BE2C (cell line): Measurements from ENCODE around the gene CLEC16A.

ENCODE experiments used
- DNase-seq: peaks from one replicate; pipeline ENCODE4 v3.0.0-alpha.2; 2020
- H3K27me3 ChIP-seq: fragments of 250-450 bp; sonication (Bioruptor Pico); 2 replicates; pipeline ENCODE4 v1.5.1; 2020; ENCODE audit warnings: mild to moderate bottlenecking
- H3K36me3 ChIP-seq: fragments of 250-450 bp; sonication (Bioruptor Pico); 2 replicates; pipeline ENCODE4 v1.5.1; 2020; ENCODE audit warnings: mild to moderate bottlenecking
- H3K4me1 ChIP-seq: fragments of 250-450 bp; sonication (Bioruptor Pico); 2 replicates; pipeline ENCODE4 v1.5.1; 2020
- H3K4me3 ChIP-seq: 2 replicates; pipeline ENCODE4 v1.5.1; 2011; ENCODE audit warnings: low read depth, low read length
- H3K9me3 ChIP-seq: fragments of 250-450 bp; sonication (Bioruptor Pico); 2 replicates; pipeline ENCODE4 v1.5.1; 2020
- TF ChIP-seq, protein P1 (sequence below): IDR thresholded peaks from 2 replicates; pipeline ENCODE4 v1.5.1; 2012; ENCODE audit warnings: mild to moderate bottlenecking, low read depth, low read length

Gene CLEC16A

DNA sequence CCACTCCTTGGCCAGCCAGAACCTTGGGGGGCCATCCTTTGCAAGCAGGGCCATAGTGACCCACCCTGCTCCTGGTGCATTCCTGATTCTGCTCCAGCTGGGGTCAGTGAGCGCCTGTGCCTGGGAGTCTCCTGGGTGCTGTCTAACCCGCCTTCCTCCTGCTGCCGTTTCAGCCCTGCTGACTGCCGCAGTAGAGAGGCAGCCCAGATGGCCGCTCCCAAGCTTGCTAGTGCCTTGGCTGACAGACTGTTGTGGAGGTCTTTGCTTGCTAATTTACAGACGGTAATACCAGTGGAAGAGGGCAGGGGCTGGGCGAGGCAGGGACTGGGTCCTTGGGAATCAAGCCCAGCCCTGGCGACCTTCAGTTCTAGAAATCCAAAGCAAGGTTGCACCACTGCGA, 212.0 kb downstream of the CLEC16A start:
- Histone ChIP-seq H3K27me3 (no peaks in the 10 kb centered on the region), H3K4me1 (peaks cover 17% of the 10 kb centered on the region), H3K36me3 (no peaks in the 10 kb centered on the region), H3K9me3 (no peaks in the 10 kb centered on the region), H3K4me3 (no peak overlapping the region)
- TF ChIP-seq, protein P1, sequence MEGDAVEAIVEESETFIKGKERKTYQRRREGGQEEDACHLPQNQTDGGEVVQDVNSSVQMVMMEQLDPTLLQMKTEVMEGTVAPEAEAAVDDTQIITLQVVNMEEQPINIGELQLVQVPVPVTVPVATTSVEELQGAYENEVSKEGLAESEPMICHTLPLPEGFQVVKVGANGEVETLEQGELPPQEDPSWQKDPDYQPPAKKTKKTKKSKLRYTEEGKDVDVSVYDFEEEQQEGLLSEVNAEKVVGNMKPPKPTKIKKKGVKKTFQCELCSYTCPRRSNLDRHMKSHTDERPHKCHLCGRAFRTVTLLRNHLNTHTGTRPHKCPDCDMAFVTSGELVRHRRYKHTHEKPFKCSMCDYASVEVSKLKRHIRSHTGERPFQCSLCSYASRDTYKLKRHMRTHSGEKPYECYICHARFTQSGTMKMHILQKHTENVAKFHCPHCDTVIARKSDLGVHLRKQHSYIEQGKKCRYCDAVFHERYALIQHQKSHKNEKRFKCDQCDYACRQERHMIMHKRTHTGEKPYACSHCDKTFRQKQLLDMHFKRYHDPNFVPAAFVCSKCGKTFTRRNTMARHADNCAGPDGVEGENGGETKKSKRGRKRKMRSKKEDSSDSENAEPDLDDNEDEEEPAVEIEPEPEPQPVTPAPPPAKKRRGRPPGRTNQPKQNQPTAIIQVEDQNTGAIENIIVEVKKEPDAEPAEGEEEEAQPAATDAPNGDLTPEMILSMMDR: no peak
- no peak for DNase-seq

DNA sequence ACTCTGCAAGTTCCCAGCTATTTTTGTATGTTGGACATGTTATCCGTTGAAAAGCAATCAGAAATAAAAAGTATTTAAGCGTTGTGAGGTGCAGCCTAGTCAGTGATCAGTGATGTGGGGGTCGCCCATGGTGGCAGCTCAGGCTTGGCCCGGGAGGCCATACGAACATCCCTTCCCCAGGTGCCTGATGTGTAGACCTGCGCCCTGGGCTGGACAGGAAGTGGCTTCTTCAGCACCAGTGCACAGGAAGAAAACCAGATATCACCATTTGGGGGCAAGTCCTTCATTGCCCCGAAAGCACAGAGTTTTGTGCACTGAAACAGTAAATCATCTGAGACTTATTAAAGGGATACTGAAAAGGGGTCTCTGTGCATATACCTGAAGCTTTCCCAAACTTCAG, 212.8 kb downstream of the CLEC16A start:
- peaks cover 13% of the 10 kb centered on the region for H3K4me1 ChIP-seq
- TF ChIP-seq, protein P1: no peak
- DNase-seq: no peak

DNA sequence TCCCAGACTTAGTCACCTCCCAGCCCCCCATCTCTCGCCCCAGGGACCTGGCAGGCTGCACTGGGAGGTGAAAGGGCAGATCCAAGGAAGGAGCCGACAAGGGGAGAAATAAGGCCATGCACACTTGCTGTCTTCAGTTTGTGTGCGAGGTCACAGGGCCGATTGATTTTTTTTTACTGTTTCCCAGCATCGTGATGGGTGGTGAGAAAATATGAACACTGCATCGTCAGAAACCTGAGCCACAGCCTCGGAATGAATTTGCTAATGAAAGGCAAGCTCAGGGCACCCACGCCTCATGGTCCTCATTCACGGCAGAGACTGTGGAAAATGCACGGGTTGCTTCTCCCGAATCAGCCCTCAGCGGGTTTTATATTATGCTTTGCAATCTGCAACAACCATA, 213.7 kb downstream of the CLEC16A start:
- no peak for DNase-seq
- Histone ChIP-seq H3K4me3 (no peak overlapping the region), H3K9me3 (no peaks in the 10 kb centered on the region), H3K27me3 (no peaks in the 10 kb centered on the region), H3K36me3 (no peaks in the 10 kb centered on the region), H3K4me1 (peaks cover 14% of the 10 kb centered on the region)
- TF ChIP-seq, protein P1: no peak

More for the DNA sequence above, 212.8 kb downstream of the CLEC16A start:
- Histone ChIP-seq H3K27me3 (no peaks in the 10 kb centered on the region), H3K9me3 (no peaks in the 10 kb centered on the region), H3K4me3 (no peak overlapping the region), H3K36me3 (no peaks in the 10 kb centered on the region)

DNA sequence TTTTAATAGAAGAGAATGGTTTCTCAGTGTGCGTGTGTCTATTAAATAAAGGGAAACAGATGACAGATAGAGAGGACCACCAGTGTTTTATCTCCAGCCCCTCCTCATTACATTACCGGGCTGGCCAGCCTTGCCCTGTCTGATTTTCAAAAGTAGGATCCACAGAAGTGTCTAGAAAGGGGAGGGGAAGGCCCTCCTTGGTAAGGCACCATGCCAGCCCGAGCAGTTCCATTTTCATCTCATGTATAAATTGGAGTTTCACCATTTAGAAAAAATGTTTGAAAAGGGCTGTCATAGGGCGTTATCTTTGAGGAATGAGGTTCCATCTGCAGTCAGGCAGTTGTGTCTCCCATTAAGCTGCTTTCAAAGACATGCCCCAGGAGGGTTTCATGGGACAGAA, 214.9 kb downstream of the CLEC16A start:
- DNase-seq: no peak
- Histone ChIP-seq H3K4me3 (no peak overlapping the region), H3K36me3 (no peaks in the 10 kb centered on the region), H3K27me3 (no peaks in the 10 kb centered on the region), H3K4me1 (peaks cover 14% of the 10 kb centered on the region), H3K9me3 (no peaks in the 10 kb centered on the region)
- TF ChIP-seq, protein P1: no peak

DNA sequence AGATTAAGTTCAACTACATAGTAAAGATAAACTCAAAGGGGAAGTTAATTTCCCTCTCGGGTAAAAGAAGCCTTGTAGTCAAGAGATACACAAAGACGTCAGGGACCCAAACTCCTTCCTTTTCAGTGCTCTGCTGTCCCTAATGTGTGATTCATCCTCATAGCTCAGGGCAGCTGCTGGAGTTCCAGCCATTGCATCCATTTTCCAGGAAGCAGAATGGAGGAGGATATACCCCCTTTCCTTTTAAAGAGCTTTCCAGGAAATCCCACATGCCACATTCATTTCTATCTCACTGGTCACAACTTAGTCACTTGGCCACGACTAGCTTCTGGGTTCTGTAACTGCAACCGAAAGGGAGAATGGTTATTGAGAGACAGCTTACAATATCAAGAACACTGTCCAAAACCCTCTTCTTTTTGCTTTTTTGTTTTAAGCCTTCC, 216.3 kb downstream of the CLEC16A start:
- Histone ChIP-seq H3K4me1 (peaks cover 14% of the 10 kb centered on the region), H3K36me3 (no peaks in the 10 kb centered on the region), H3K9me3 (no peaks in the 10 kb centered on the region), H3K27me3 (no peaks in the 10 kb centered on the region), H3K4me3 (no peak overlapping the region)
- DNase-seq: no peak
- TF ChIP-seq, protein P1: no peak

DNA sequence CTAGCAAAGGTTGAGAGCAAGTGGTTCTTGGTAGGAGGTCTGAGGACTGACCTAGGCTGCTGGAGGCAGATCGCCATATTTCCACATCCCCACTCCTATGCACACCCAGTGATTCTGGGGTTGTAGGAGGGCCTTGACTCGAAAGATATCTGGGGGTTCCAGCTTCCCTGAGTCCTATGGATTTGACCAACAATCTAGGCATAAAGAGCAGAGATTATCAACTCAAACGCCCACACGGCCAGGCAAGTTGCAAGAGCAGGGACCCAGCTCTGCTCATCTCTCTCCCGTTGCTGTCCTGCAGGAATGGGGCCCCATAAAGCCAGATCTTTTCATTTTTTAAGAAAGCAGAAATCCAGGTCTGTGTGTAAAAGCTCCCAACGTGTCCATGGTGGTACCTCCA, 217.1 kb downstream of the CLEC16A start:
- H3K4me3 ChIP-seq: no peak overlapping the region
- H3K9me3 ChIP-seq: no peaks in the 10 kb centered on the region
- TF ChIP-seq, protein P1: no peak
- H3K36me3 ChIP-seq: no peaks in the 10 kb centered on the region
- peaks cover 14% of the 10 kb centered on the region for H3K4me1 ChIP-seq
- DNase-seq: no peak
- no peaks in the 10 kb centered on the region for H3K27me3 ChIP-seq
